Measurements from ENCODE around the gene KDM4C.
A peak's percentile ranks its signal among the peaks of the same experiment; 100 is the strongest.

The KDM4C gene

DNA sequence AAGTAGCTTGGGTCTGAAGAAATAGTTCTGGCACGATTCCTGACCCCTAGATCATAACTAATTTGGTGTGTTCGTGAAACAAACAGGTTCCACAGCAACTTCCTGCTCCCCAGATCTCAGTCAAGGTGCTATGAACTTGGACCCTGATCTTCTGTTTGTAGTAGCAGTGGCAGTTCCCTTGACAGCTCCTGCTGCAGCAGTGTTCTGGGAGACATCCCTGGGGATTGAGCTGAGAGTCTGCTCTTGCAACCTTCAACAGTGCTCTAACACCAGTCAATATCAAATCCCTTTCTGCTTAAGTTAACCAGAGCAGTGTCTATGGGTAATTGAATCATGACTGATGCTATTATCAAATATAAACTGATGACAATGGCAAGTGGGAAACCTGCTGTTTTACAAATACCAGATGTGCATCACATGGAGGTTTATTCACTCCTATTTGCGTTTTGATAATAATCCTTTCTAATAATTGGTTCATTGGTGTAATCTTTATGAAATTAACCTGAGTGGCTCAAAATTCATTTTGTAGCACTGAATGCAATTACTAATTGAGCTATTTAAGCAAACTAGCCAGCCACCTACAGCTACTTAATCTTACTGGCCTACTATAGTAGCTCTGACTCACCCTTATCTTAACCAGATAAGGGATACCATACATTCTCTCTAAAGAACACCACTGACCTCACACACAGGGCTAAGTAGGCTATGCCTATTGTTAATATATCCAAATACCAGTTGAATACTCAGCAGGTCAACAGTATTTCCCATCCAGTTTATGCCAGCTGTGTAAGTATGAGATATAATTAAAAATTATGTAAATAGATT is 21.9 kb downstream of the KDM4C start:
- TF ChIP-seq, protein P1, sequence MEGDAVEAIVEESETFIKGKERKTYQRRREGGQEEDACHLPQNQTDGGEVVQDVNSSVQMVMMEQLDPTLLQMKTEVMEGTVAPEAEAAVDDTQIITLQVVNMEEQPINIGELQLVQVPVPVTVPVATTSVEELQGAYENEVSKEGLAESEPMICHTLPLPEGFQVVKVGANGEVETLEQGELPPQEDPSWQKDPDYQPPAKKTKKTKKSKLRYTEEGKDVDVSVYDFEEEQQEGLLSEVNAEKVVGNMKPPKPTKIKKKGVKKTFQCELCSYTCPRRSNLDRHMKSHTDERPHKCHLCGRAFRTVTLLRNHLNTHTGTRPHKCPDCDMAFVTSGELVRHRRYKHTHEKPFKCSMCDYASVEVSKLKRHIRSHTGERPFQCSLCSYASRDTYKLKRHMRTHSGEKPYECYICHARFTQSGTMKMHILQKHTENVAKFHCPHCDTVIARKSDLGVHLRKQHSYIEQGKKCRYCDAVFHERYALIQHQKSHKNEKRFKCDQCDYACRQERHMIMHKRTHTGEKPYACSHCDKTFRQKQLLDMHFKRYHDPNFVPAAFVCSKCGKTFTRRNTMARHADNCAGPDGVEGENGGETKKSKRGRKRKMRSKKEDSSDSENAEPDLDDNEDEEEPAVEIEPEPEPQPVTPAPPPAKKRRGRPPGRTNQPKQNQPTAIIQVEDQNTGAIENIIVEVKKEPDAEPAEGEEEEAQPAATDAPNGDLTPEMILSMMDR (IDR thresholded peaks at IDR 0.05; ENCODE audit: insufficient read depth, low read depth, low read length, missing control alignments), result no peak
- DNase-seq (ENCODE audit: low read depth), result peak; percentile 5
- no peak overlapping the region for H3K4me3 ChIP-seq (ENCODE audit: low read depth, low read length)

- DNase-seq (ENCODE audit: low read depth), result no peak
- H3K4me3 ChIP-seq (ENCODE audit: low read depth, low read length), result no peak overlapping the region
- TF ChIP-seq, protein P1 (IDR thresholded peaks at IDR 0.05; ENCODE audit: insufficient read depth, low read depth, low read length, missing control alignments), result no peak
Observed at GRCh38 chr9:6780690-6781089, 22.9 kb downstream of the KDM4C start.

GRCh38 chr9:6781476-6781875 is 23.7 kb downstream of the KDM4C start:
- no peak overlapping the region for H3K4me3 ChIP-seq (ENCODE audit: low read depth, low read length)
- TF ChIP-seq, protein P1 (IDR thresholded peaks at IDR 0.05; ENCODE audit: insufficient read depth, low read depth, low read length, missing control alignments), result no peak
- no peak for DNase-seq (ENCODE audit: low read depth)

GRCh38 chr9:6782345-6782744 is 24.6 kb downstream of the KDM4C start:
- TF ChIP-seq, protein P1 (IDR thresholded peaks at IDR 0.05; ENCODE audit: insufficient read depth, low read depth, low read length, missing control alignments), result no peak
- no peak overlapping the region for H3K4me3 ChIP-seq (ENCODE audit: low read depth, low read length)
- DNase-seq (ENCODE audit: low read depth), result no peak

DNA sequence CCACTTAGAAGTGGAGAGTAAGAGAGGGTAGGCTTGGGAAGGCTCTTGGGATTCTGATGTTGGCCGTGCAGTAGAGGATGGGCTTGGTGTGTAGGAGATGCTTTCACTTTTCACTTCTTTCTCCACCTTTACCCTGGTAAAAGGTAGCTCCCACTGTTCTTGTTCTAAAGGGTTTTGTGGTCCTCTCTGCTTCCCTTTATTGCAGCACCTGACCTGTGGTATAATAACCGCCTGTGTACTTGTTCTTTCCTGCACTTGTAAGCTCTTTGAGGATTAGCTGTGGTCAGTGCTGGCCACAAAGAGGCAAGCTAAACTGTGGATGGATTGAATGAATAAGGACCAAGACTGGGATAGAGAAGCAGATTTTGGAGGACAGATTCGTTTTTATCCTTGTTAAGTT is 25.2 kb downstream of the KDM4C start:
- H3K4me3 ChIP-seq (ENCODE audit: low read depth, low read length), result no peak overlapping the region
- TF ChIP-seq, protein P1 (IDR thresholded peaks at IDR 0.05; ENCODE audit: insufficient read depth, low read depth, low read length, missing control alignments), result no peak
- peak; percentile 6 for DNase-seq (ENCODE audit: low read depth)

DNA sequence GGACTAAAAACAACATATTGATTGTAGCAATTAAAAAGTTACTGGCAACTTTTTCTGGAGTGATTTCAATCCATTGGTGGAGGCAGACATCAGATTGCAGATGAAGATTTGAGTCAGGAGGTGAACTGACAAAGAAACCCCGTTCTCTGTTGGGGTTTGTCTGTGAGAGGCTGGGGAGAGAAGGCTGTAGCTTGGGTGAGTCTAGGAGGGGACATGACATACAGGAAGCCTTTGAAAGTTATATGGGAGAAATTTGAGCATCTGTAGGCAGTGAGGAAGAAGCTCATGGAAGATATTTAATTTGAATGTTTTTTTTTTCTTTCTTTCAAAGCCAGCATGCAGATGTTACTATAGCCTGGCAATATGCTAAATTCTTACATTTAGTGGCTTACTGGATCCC is 26.0 kb downstream of the KDM4C start:
- no peak overlapping the region for H3K4me3 ChIP-seq (ENCODE audit: low read depth, low read length)
- TF ChIP-seq, protein P1 (IDR thresholded peaks at IDR 0.05; ENCODE audit: insufficient read depth, low read depth, low read length, missing control alignments), result no peak
- DNase-seq (ENCODE audit: low read depth), result no peak

- TF ChIP-seq, protein P1 (IDR thresholded peaks at IDR 0.05; ENCODE audit: insufficient read depth, low read depth, low read length, missing control alignments), result no peak
- no peak for DNase-seq (ENCODE audit: low read depth)
- H3K4me3 ChIP-seq (ENCODE audit: low read depth, low read length), result no peak overlapping the region
Observed at GRCh38 chr9:6785682-6786081, 27.9 kb downstream of the KDM4C start.
